OCI-LY1 (cell line): ENCODE data around the gene OGFR.
"Not testable (repeated sequence)": the region's sequence is repeated elsewhere in the genome, so short reads cannot be mapped to it uniquely, and the experiment has no call there.

Source experiments
- H2AFZ ChIP-seq: fragments of 200-600 bp; sonication (generic), shearing (Covaris generic); 2 replicates; pipeline ENCODE4 v1.6.0; 2014; ENCODE audit warnings: antibody characterized with exemption, mild to moderate bottlenecking, low read length
- H3F3A ChIP-seq: fragments of 200-600 bp; sonication (generic), shearing (Covaris generic); 2 replicates; pipeline ENCODE4 v1.6.0; 2014; ENCODE audit warnings: mild to moderate bottlenecking, antibody characterized with exemption, low read length, moderate library complexity; ENCODE audit not compliant: insufficient read depth
- H3K27ac ChIP-seq: fragments of 200-600 bp; sonication (generic); 2 replicates; pipeline ENCODE4 v1.5.1; 2014; ENCODE audit warnings: low read length, mixed run types, mild to moderate bottlenecking, low read depth; ENCODE audit not compliant: poor library complexity, severe bottlenecking
- H3K27me3 ChIP-seq: fragments of 200-600 bp; sonication (generic); 2 replicates; pipeline ENCODE4 v1.6.0; 2014; ENCODE audit warnings: antibody characterized with exemption, mild to moderate bottlenecking, low read length, moderate library complexity; ENCODE audit not compliant: insufficient read depth
- H3K36me3 ChIP-seq: fragments of 200-600 bp; sonication (generic); 2 replicates; pipeline ENCODE4 v1.6.1; 2014; ENCODE audit warnings: mild to moderate bottlenecking, antibody characterized with exemption, low read length, moderate library complexity, mixed read lengths; ENCODE audit not compliant: insufficient read depth
- H3K4me1 ChIP-seq: fragments of 200-600 bp; sonication (generic); 2 replicates; pipeline ENCODE4 v1.5.1; 2014; ENCODE audit warnings: mild to moderate bottlenecking, low read length, moderate library complexity; ENCODE audit not compliant: insufficient read depth, severe bottlenecking
- H3K4me2 ChIP-seq: fragments of 200-600 bp; sonication (generic), shearing (Covaris generic); 2 replicates; pipeline ENCODE4 v1.6.1; 2014; ENCODE audit warnings: low read length
- H3K4me3 ChIP-seq: fragments of 200-600 bp; sonication (generic); 2 replicates; pipeline ENCODE4 v1.5.1; 2014; ENCODE audit warnings: low read length, low read depth, mild to moderate bottlenecking, mixed read lengths; ENCODE audit not compliant: poor library complexity, severe bottlenecking
- H3K79me2 ChIP-seq: fragments of 200-600 bp; shearing (Covaris generic); 2 replicates; pipeline ENCODE4 v1.6.1; 2016; ENCODE audit warnings: mixed run types, low read length, mixed read lengths; ENCODE audit not compliant: insufficient read depth
- H3K9ac ChIP-seq: fragments of 200-600 bp; sonication (generic), shearing (Covaris generic); 2 replicates; pipeline ENCODE4 v1.6.1; 2014; ENCODE audit warnings: mild to moderate bottlenecking, low read length, mixed read lengths
- H3K9me2 ChIP-seq: fragments of 200-600 bp; sonication (generic), shearing (Covaris generic); 2 replicates; pipeline ENCODE4 v1.6.1; 2014; ENCODE audit warnings: low read depth, mild to moderate bottlenecking, low read length, mixed read lengths
- H3K9me3 ChIP-seq: fragments of 200-600 bp; shearing (Covaris generic); 2 replicates; pipeline ENCODE4 v1.6.1; 2014; ENCODE audit warnings: low read length, mixed read lengths
- H4K20me1 ChIP-seq: fragments of 200-600 bp; sonication (generic), shearing (Covaris generic); 2 replicates; pipeline ENCODE4 v1.6.0; 2016; ENCODE audit warnings: mild to moderate bottlenecking, low read length; ENCODE audit not compliant: insufficient read depth
- EZH2 ChIP-seq: fragments of 200-600 bp; sonication (generic), shearing (Covaris generic); IDR thresholded peaks from 2 replicates; pipeline ENCODE4 v1.8.0; 2017; ENCODE audit warnings: borderline replicate concordance, mixed run types, mild to moderate bottlenecking, antibody characterized with exemption, low read length, moderate library complexity, mixed read lengths
- TF ChIP-seq, protein P1 (sequence below): fragments of 200-600 bp; sonication (generic), shearing (Covaris generic); IDR thresholded peaks from 2 replicates; pipeline ENCODE4 v1.5.1; 2017; ENCODE audit warnings: mild to moderate bottlenecking, antibody characterized with exemption, low read length, moderate library complexity, mixed read lengths

The OGFR gene

GRCh38 chr20:62852841-62853240, 48.2 kb downstream of the OGFR start:
- peaks cover 10% of the 10 kb centered on the region for H3K4me1 ChIP-seq
- H4K20me1 ChIP-seq: no peaks in the 10 kb centered on the region

GRCh38 chr20:62853304-62853703, 48.7 kb downstream of the OGFR start:
- H3F3A ChIP-seq, H3K27ac ChIP-seq, H3K9ac ChIP-seq, H3K9me2 ChIP-seq, H3K4me3 ChIP-seq, H3K4me2 ChIP-seq, H3K27me3 ChIP-seq, H3K9me3 ChIP-seq, H4K20me1 ChIP-seq, H3K79me2 ChIP-seq, H2AFZ ChIP-seq: not testable (repeated sequence)
- Histone ChIP-seq H3K4me1 (peaks cover 10% of the 10 kb centered on the region), H3K36me3 (peaks cover 80% of the 10 kb centered on the region)

More at GRCh38 chr20:62852841-62853240, 48.2 kb downstream of the OGFR start:
- Histone ChIP-seq H3K9me3 (no peaks in the 10 kb centered on the region), H3K4me3 (no peak overlapping the region), H3K27me3 (no peaks in the 10 kb centered on the region), H3F3A (no peaks in the 10 kb centered on the region), H3K4me2 (no peak overlapping the region), H3K27ac (no peak overlapping the region), H3K9ac (no peak overlapping the region), H3K79me2 (no peaks in the 10 kb centered on the region), H3K9me2 (no peaks in the 10 kb centered on the region), H2AFZ (no peak overlapping the region), H3K36me3 (peaks cover 80% of the 10 kb centered on the region)
- TF ChIP-seq, protein P1, sequence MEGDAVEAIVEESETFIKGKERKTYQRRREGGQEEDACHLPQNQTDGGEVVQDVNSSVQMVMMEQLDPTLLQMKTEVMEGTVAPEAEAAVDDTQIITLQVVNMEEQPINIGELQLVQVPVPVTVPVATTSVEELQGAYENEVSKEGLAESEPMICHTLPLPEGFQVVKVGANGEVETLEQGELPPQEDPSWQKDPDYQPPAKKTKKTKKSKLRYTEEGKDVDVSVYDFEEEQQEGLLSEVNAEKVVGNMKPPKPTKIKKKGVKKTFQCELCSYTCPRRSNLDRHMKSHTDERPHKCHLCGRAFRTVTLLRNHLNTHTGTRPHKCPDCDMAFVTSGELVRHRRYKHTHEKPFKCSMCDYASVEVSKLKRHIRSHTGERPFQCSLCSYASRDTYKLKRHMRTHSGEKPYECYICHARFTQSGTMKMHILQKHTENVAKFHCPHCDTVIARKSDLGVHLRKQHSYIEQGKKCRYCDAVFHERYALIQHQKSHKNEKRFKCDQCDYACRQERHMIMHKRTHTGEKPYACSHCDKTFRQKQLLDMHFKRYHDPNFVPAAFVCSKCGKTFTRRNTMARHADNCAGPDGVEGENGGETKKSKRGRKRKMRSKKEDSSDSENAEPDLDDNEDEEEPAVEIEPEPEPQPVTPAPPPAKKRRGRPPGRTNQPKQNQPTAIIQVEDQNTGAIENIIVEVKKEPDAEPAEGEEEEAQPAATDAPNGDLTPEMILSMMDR: no peak
- TF ChIP-seq EZH2: no peak

- Histone ChIP-seq H3K27ac (no peak overlapping the region), H2AFZ (no peak overlapping the region), H3K4me1 (peaks cover 12% of the 10 kb centered on the region), H3K9me2 (no peaks in the 10 kb centered on the region), H3K4me3 (no peak overlapping the region), H3K9me3 (no peaks in the 10 kb centered on the region), H3F3A (no peaks in the 10 kb centered on the region), H3K36me3 (peaks cover 85% of the 10 kb centered on the region), H3K27me3 (no peaks in the 10 kb centered on the region), H3K9ac (no peak overlapping the region), H4K20me1 (no peaks in the 10 kb centered on the region), H3K4me2 (no peak overlapping the region), H3K79me2 (no peaks in the 10 kb centered on the region)
- TF ChIP-seq EZH2: no peak
- TF ChIP-seq, protein P1: no peak
Measured at GRCh38 chr20:62854121-62854520, 49.5 kb downstream of the OGFR start.

DNA sequence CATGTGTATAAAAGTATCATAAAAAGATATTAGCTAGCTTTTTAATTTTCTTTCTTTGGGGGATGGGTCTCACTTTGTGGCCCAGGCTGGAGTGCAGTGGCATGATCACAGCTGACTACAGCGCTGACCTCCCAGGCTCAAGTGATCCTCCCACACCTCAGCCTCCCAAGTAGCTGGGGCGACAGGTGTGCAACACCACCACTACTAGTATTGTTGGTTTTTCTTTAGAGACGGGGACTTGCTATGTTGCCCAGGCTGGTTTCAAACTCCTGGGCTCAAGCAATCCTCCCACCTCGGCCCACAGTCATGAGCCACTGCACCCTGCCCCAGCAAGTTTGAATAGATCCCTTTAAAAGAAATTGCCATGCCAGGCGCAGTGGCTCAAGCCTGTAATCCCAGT, 50.5 kb downstream of the OGFR start:
- Histone ChIP-seq H3K9me2 (no peaks in the 10 kb centered on the region), H2AFZ (no peak overlapping the region), H3K79me2 (no peaks in the 10 kb centered on the region), H3K27ac (no peak overlapping the region), H3F3A (no peaks in the 10 kb centered on the region), H3K4me2 (no peak overlapping the region), H3K9ac (no peak overlapping the region), H3K36me3 (peaks cover 85% of the 10 kb centered on the region), H4K20me1 (no peaks in the 10 kb centered on the region), H3K4me1 (peaks cover 18% of the 10 kb centered on the region), H3K27me3 (no peaks in the 10 kb centered on the region), H3K9me3 (no peaks in the 10 kb centered on the region), H3K4me3 (no peak overlapping the region)
- no peak for TF ChIP-seq EZH2
- TF ChIP-seq, protein P1: no peak
